ENCODE results near the gene ZFYVE27.

DNA sequence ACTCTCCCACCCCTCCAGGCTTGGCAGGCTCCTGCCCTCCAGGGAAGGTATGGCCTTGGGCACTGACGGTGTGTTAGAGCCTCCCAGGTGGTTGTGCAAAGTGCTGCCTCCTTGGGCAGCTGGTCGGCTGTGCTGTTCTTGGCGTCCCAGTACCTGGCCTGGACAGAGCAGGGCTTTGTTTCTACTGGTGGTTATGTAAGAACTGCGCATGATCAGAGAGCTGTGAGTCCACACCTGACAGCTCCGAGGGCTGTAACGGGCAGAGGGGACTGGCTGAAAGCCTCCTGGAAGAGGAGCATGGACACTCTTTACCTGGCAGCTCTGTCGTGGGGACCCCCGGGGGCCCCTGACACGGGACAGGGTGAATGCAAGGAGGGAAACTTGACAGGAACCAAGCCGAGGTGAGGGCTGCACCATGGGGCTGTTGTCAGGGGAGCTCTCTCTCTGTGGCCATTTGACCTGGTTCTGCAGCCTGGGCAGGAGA lies 37.9 kb downstream of the ZFYVE27 start:
- TF ChIP-seq, protein P1, sequence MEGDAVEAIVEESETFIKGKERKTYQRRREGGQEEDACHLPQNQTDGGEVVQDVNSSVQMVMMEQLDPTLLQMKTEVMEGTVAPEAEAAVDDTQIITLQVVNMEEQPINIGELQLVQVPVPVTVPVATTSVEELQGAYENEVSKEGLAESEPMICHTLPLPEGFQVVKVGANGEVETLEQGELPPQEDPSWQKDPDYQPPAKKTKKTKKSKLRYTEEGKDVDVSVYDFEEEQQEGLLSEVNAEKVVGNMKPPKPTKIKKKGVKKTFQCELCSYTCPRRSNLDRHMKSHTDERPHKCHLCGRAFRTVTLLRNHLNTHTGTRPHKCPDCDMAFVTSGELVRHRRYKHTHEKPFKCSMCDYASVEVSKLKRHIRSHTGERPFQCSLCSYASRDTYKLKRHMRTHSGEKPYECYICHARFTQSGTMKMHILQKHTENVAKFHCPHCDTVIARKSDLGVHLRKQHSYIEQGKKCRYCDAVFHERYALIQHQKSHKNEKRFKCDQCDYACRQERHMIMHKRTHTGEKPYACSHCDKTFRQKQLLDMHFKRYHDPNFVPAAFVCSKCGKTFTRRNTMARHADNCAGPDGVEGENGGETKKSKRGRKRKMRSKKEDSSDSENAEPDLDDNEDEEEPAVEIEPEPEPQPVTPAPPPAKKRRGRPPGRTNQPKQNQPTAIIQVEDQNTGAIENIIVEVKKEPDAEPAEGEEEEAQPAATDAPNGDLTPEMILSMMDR (IDR thresholded peaks at IDR 0.05) = no peak
- no peak for TF ChIP-seq POLR2A (IDR thresholded peaks at IDR 0.05)

All from esophagus squamous epithelium (tissue), 4 donors.